ENCODE data around the gene KITLG. TPM values are rescaled to one million over a fixed set of nuclear protein-coding genes. Genes with fewer than 3 reads are reported as not detected.

Gene KITLG
- total RNA-seq, 1 experiment from 2014 or later = 11.7 TPM

- Histone ChIP-seq H3K27me3 (ENCODE audit: insufficient read depth, low read length) (no peaks in the 10 kb centered on the region), H4K8ac (replicated peaks; ENCODE audit: insufficient read length, low read depth, low read length) (no peak overlapping the region), H2AFZ (ENCODE audit: low read length) (no peak overlapping the region), H3K79me2 (ENCODE audit: insufficient read depth, low read length) (no peaks in the 10 kb centered on the region), H3K23me2 (ENCODE audit: insufficient read length, low read depth, low read length, poor library complexity, severe bottlenecking) (no peaks in the 10 kb centered on the region), H2BK15ac (ENCODE audit: low read depth, low read length) (no peak overlapping the region), H2BK20ac (ENCODE audit: low read depth, low read length, poor library complexity, severe bottlenecking) (no peak overlapping the region), H2BK120ac (ENCODE audit: low read depth, low read length, poor library complexity, severe bottlenecking) (no peak overlapping the region), H3K9ac (ENCODE audit: extremely low read depth, insufficient read length, low read length) (no peak overlapping the region), H3K4me2 (ENCODE audit: insufficient read depth, insufficient read length, low read length) (no peak overlapping the region), H3K14ac (ENCODE audit: insufficient read depth, low read length) (no peak overlapping the region), H3K79me1 (ENCODE audit: insufficient read depth, low read depth, low read length, poor library complexity, severe bottlenecking) (no peaks in the 10 kb centered on the region), H4K5ac (ENCODE audit: insufficient read length, low read depth, low read length) (no peak overlapping the region), H3K27ac (ENCODE audit: insufficient read length, low read depth, low read length) (no peak overlapping the region), H3T11ph (ENCODE audit: low read length) (no peak overlapping the region), H3K4ac (ENCODE audit: low read depth, low read length) (no peak overlapping the region), H3K56ac (ENCODE audit: insufficient read length, low read depth, low read length) (no peak overlapping the region), H3K9me3 (ENCODE audit: control insufficient read depth, low read depth, low read length) (no peaks in the 10 kb centered on the region), H4K20me1 (ENCODE audit: control insufficient read depth, insufficient read depth, insufficient read length) (no peaks in the 10 kb centered on the region), H2AK5ac (ENCODE audit: insufficient read length, low read length) (no peak overlapping the region), H4K91ac (ENCODE audit: insufficient read length, low read depth, low read length) (no peak overlapping the region), H3K18ac (ENCODE audit: insufficient read length, low read depth, low read length) (no peak overlapping the region), H2BK12ac (ENCODE audit: insufficient read length, low read depth, low read length) (no peak overlapping the region), H3K23ac (ENCODE audit: insufficient read length, low read depth, low read length) (no peak overlapping the region), H2BK5ac (ENCODE audit: insufficient read length, low read length) (no peak overlapping the region), H3K4me1 (ENCODE audit: insufficient read depth, low read length) (no peaks in the 10 kb centered on the region)
- no peaks in the 10 kb centered on the region for H3K36me3 Mint-ChIP-seq (ENCODE audit: insufficient read depth in 1 of 3, low read depth in 3 of 3)
- H3K9me3 Mint-ChIP-seq = no peaks in the 10 kb centered on the region
- no peak for TF ChIP-seq CTCF (conservative IDR thresholded peaks at IDR 0.05)
- no peaks in the 10 kb centered on the region for H3K27me3 Mint-ChIP-seq (ENCODE audit: low read depth)
- DNase-seq = no peak
- no peak overlapping the region for H3K27ac Mint-ChIP-seq
- no CpG with 5 or more reads among the region's 4 CpGs for WGBS (ENCODE audit: extremely low coverage, insufficient read length, low lambda C conversion rate)
- no peak overlapping the region for H3K4me3 Mint-ChIP-seq
- peaks cover 4% of the 10 kb centered on the region in 2 experiments; a peak in 1 of 4 replicates for H3K4me1 Mint-ChIP-seq
Observed at GRCh38 chr12:88594780-88595179, 14.5 kb upstream of the KITLG start.

Measured in H9 (cell line).